ENCODE results near the gene NTNG1.
"Not testable (repeated sequence)": the region's sequence is repeated elsewhere in the genome, so short reads cannot be mapped to it uniquely, and the experiment has no call there.

DNA sequence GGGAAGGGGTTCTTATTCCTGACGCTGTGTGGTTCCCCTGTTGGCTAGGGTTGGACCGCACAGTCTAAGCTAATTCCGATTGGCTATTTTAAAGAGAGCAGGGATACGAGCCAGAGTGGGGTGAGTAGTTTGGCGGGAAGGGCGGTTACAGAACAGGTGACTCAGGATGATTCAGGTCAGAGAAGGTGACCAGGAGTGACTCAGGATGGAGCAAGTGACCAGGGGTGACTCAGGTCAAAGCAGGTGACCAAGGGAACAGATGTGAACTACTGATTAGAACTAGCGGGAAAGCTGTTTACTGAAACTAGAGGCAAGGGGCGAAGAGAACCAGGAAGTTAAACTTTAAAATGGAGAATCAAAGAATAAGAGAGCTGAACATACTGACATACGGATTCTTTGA, 24.1 kb downstream of the NTNG1 start:
- TF ChIP-seq POLR2A, CTCF, EP300, POLR2AphosphoS5 (IDR thresholded peaks at IDR 0.05): not testable (repeated sequence)
